ENCODE results near the gene SUSD4. TPM values are rescaled to one million over a fixed set of nuclear protein-coding genes. Genes with fewer than 3 reads are reported as not detected.

SUSD4 gene
- total RNA-seq, 1 donor from 2014 or later, result 0.84 TPM

DNA sequence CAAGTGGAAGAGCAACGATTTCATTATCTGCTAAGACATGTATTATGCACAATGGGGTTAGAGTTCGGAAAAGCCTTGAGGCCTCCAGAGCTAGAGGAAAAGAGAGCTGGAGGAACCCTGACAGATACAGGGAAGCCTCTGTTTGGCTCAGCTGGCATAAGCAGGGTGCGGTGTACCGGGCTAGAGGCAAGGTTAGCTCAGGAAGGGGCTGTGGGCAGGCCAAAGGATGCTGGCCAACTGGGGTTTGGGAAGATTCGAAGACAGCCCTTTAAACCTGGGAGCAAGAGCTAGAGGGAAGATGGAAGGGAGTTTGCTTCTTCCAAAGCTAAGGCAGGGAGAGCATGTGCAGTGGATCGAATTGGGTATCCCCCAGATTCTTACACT is 113.4 kb downstream of the SUSD4 start:
- TF ChIP-seq, protein P1, sequence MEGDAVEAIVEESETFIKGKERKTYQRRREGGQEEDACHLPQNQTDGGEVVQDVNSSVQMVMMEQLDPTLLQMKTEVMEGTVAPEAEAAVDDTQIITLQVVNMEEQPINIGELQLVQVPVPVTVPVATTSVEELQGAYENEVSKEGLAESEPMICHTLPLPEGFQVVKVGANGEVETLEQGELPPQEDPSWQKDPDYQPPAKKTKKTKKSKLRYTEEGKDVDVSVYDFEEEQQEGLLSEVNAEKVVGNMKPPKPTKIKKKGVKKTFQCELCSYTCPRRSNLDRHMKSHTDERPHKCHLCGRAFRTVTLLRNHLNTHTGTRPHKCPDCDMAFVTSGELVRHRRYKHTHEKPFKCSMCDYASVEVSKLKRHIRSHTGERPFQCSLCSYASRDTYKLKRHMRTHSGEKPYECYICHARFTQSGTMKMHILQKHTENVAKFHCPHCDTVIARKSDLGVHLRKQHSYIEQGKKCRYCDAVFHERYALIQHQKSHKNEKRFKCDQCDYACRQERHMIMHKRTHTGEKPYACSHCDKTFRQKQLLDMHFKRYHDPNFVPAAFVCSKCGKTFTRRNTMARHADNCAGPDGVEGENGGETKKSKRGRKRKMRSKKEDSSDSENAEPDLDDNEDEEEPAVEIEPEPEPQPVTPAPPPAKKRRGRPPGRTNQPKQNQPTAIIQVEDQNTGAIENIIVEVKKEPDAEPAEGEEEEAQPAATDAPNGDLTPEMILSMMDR (IDR thresholded peaks at IDR 0.05; ENCODE audit: insufficient read depth, low read length, poor library complexity, severe bottlenecking), result no peak
- Histone ChIP-seq H3K4me3 (ENCODE audit: low read depth, low read length) (no peak overlapping the region), H3K36me3 (ENCODE audit: control insufficient read depth, insufficient read depth, low read length) (no peaks in the 10 kb centered on the region), H3K27me3 (ENCODE audit: control insufficient read depth, insufficient read depth, low read length) (peaks cover 2% of the 10 kb centered on the region)
- DNase-seq (ENCODE audit: low read depth), result no peak

DNA sequence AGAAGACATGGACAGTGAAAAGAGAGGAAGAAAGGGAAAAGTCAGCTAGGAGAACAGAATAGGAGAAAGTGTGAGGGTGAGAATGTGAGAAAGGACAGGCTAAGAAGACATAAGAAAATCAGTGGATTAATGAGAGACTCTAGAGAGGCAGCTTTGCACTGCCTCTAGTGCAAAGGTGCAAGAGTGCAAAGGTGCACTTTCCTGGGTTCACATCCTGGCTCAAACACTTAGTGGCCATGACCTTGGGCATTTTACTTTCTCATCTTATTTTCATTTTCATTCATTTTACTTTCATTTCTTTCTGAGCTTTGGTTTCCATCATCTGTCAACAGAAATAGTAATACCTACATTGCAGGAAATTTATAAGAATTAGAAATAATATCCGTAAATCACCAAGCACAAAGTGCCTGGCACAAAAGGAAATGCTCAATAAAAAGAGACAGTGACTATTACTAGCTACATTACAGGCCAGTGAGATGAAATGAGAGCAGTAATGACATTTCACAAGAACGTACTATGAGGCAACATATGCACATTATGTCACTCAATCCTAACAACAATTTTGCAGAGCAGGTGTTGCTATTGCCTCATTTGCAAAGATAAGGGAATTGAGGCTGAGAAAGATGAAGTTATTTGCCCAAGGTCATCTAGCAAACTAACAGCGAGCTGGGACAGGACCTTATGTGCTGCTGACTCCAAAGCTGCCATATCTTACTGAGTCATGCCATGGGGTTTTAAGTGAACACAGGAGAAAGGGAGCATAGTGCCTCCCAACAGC is 113.9 kb downstream of the SUSD4 start:
- TF ChIP-seq, protein P1 (IDR thresholded peaks at IDR 0.05; ENCODE audit: insufficient read depth, low read length, poor library complexity, severe bottlenecking), result no peak
- DNase-seq (ENCODE audit: low read depth), result no peak
- Histone ChIP-seq H3K27me3 (ENCODE audit: control insufficient read depth, insufficient read depth, low read length) (peaks cover 2% of the 10 kb centered on the region), H3K36me3 (ENCODE audit: control insufficient read depth, insufficient read depth, low read length) (no peaks in the 10 kb centered on the region), H3K4me3 (ENCODE audit: low read depth, low read length) (no peak overlapping the region)

- H3K36me3 ChIP-seq (ENCODE audit: control insufficient read depth, insufficient read depth, low read length), result no peaks in the 10 kb centered on the region
Measured at GRCh38 chr1:223248770-223249140, 115.2 kb downstream of the SUSD4 start.

DNA sequence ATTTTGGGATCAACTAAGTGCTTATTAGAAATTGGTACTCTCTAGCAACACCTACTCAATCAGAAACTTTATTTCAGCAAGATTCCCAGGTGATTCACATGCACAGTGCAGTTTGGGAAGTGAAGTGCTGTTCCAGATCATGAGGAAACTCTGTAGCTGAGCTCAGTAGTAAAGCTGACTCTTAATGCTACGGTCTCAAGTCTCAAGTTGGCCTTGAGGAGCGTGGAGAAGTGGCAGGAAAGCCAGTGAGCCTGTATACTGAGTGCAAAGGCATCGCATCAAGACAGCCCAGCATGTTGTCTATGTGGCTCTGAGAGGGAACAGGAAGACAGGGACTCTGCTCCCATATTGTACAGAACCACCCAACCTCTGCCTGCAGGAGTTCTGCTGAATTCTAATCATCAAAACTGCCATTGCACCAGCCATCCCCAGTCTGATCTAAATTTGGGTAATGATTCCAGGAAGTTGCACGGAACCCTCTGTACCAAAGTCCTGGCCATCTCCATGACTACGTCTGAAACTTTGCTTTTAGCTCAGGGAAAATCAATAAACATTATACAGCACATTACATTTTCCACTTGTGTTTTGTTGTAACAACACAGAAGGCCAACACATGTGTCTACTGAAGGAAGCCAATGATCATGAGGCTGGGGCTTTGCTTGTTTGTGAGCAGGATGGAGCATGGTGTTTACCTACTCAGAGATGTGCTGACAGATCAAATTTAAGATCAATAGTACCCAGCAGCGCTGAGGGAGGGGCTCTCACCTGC is 115.8 kb downstream of the SUSD4 start:
- Histone ChIP-seq H3K4me3 (ENCODE audit: low read depth, low read length) (no peak overlapping the region), H3K27me3 (ENCODE audit: control insufficient read depth, insufficient read depth, low read length) (peaks cover 2% of the 10 kb centered on the region), H3K36me3 (ENCODE audit: control insufficient read depth, insufficient read depth, low read length) (no peaks in the 10 kb centered on the region)
- no peak for DNase-seq (ENCODE audit: low read depth)
- TF ChIP-seq, protein P1 (IDR thresholded peaks at IDR 0.05; ENCODE audit: insufficient read depth, low read length, poor library complexity, severe bottlenecking), result no peak

More at GRCh38 chr1:223248770-223249140, 115.2 kb downstream of the SUSD4 start:
- Histone ChIP-seq H3K27me3 (ENCODE audit: control insufficient read depth, insufficient read depth, low read length) (peaks cover 2% of the 10 kb centered on the region), H3K4me3 (ENCODE audit: low read depth, low read length) (no peak overlapping the region)
- DNase-seq (ENCODE audit: low read depth), result no peak
- TF ChIP-seq, protein P1 (IDR thresholded peaks at IDR 0.05; ENCODE audit: insufficient read depth, low read length, poor library complexity, severe bottlenecking), result no peak

- no peak for DNase-seq (ENCODE audit: low read depth)
- Histone ChIP-seq H3K27me3 (ENCODE audit: control insufficient read depth, insufficient read depth, low read length) (peaks cover 2% of the 10 kb centered on the region), H3K36me3 (ENCODE audit: control insufficient read depth, insufficient read depth, low read length) (no peaks in the 10 kb centered on the region), H3K4me3 (ENCODE audit: low read depth, low read length) (no peak overlapping the region)
- TF ChIP-seq, protein P1 (IDR thresholded peaks at IDR 0.05; ENCODE audit: insufficient read depth, low read length, poor library complexity, severe bottlenecking), result no peak
Measured at GRCh38 chr1:223246476-223247112, 117.4 kb downstream of the SUSD4 start.
